Endothelial cell of umbilical vein (primary cell): Measurements from ENCODE around the gene CDCP1. TPM values are rescaled to one million over a fixed set of nuclear protein-coding genes. Genes with fewer than 3 reads are reported as not detected.

Source experiments
- BruUV-seq: library from RNA; stranded (reverse); fragments of 400-500 nt; replicated peaks from 2 replicates; lab custom pipeline; 2021; lab: Mats Ljungman, UMichigan
- CTCF ChIA-PET: fragments of 300-600, 350-600 bp; sonication (Branson Sonifier 250); formaldehyde crosslinking; loops from one replicate; lab custom pipeline; 2021; ENCODE audit warnings: antibody characterized with exemption, inconsistent platforms; lab: Charles Lee
- POLR2A ChIA-PET: fragments of 300-600, 350-600 bp; sonication (Branson Sonifier 250); formaldehyde crosslinking; loops from one replicate; lab custom pipeline; 2021; ENCODE audit warnings: antibody characterized with exemption, inconsistent platforms; lab: Charles Lee
- DNase-seq: peaks from one replicate; pipeline ENCODE4 v3.0.0-alpha.2; 2011; ENCODE audit warnings: low read depth, low spot score
- FAIRE-seq: peaks from 2 replicates; lab custom pipeline; 2011; peaks lifted over from hg19 to GRCh38; lab: Jason Lieb, UNC
- H2AFZ ChIP-seq: 2 replicates; pipeline ENCODE4 v1.6.0; 2012; ENCODE audit warnings: low read depth, low read length, control low read depth, inconsistent platforms
- H3K27ac ChIP-seq: 2 replicates; pipeline ENCODE4 v1.5.1; 2011; ENCODE audit warnings: low read depth, mild to moderate bottlenecking, control low read depth, low read length, moderate library complexity; ENCODE audit not compliant: insufficient read depth
- H3K27me3 ChIP-seq, 2 experiments: 2 replicates each; pipeline versions ENCODE4 v1.6.0 to v1.6.1; 2011; ENCODE audit warnings: low read length in 2 of 2, mixed read lengths in 1 of 2; ENCODE audit not compliant: control insufficient read depth in 2 of 2, insufficient read depth in 2 of 2
- H3K36me3 ChIP-seq, 2 experiments: 2 replicates in 1 of 2; 3 replicates in 1 of 2; pipeline ENCODE4 v1.5.1; 2011; ENCODE audit warnings: low read length in 2 of 2, mild to moderate bottlenecking in 1 of 2, moderate library complexity in 1 of 2; ENCODE audit not compliant: control insufficient read depth in 2 of 2, insufficient read depth in 2 of 2; ENCODE audit errors: extremely low read depth in 1 of 2
- H3K4me1 ChIP-seq: 3 replicates; pipeline ENCODE4 v1.5.1; 2011; ENCODE audit warnings: mild to moderate bottlenecking, low read length; ENCODE audit not compliant: control insufficient read depth, insufficient read depth; ENCODE audit errors: extremely low read depth
- H3K4me2 ChIP-seq: 2 replicates; pipeline ENCODE4 v1.6.1; 2011; ENCODE audit warnings: low read length, control low read depth, mixed read lengths; ENCODE audit not compliant: insufficient read depth
- H3K4me3 ChIP-seq, 3 experiments: fragments of 200-600 bp in 1 of 3; sonication (generic), shearing (Covaris generic) in 1 of 3; replicated peaks in 1 of 3; 2 replicates each; pipeline ENCODE4 v1.5.1; 2011 to 2016; ENCODE audit warnings: control low read depth in 3 of 3, low read length in 3 of 3, mild to moderate bottlenecking in 2 of 3, inconsistent platforms in 1 of 3, low read depth in 1 of 3, moderate library complexity in 1 of 3; ENCODE audit not compliant: insufficient read depth in 1 of 3
- H3K79me2 ChIP-seq: 2 replicates; pipeline ENCODE4 v1.6.0; 2012; ENCODE audit warnings: low read length, inconsistent platforms; ENCODE audit not compliant: control insufficient read depth, insufficient read depth
- H3K9ac ChIP-seq: replicated peaks from 2 replicates; pipeline ENCODE3; 2011; ENCODE audit warnings: low read length, control low read depth; ENCODE audit not compliant: insufficient read depth; ENCODE audit errors: extremely low read depth
- H3K9me1 ChIP-seq: replicated peaks from 3 replicates; pipeline ENCODE4 v1.6.0; 2011; ENCODE audit warnings: mild to moderate bottlenecking, low read length; ENCODE audit not compliant: control insufficient read depth, insufficient read depth; ENCODE audit errors: extremely low read depth
- H3K9me3 ChIP-seq: replicated peaks from 2 replicates; pipeline ENCODE4 v1.5.1; 2012; ENCODE audit warnings: low read length, inconsistent platforms; ENCODE audit not compliant: control insufficient read depth, insufficient read depth
- H4K20me1 ChIP-seq: replicated peaks from 2 replicates; pipeline ENCODE3; 2011; ENCODE audit warnings: mild to moderate bottlenecking, low read length; ENCODE audit not compliant: control insufficient read depth, insufficient read depth; ENCODE audit errors: extremely low read depth
- EZH2 ChIP-seq: IDR thresholded peaks from 2 replicates; pipeline ENCODE4 v1.6.1; 2012; ENCODE audit warnings: borderline replicate concordance, low read depth, mild to moderate bottlenecking, moderate library complexity, low read length, inconsistent platforms; ENCODE audit not compliant: severe bottlenecking
- FOS ChIP-seq: IDR thresholded peaks from 2 replicates; pipeline ENCODE4 v1.6.1; 2011; ENCODE audit warnings: mild to moderate bottlenecking, low read length, moderate library complexity, borderline replicate concordance; ENCODE audit not compliant: insufficient read depth
- GATA2 ChIP-seq: IDR thresholded peaks from 2 replicates; pipeline ENCODE4 v1.7.0; 2011; ENCODE audit warnings: low read depth, mild to moderate bottlenecking, moderate library complexity, mixed read lengths, low read length; ENCODE audit not compliant: insufficient read length, insufficient read depth
- JUN ChIP-seq: IDR thresholded peaks from 2 replicates; pipeline ENCODE4 v1.6.1; 2011; ENCODE audit warnings: borderline replicate concordance, low read depth; ENCODE audit not compliant: insufficient read length, insufficient read depth
- MYC ChIP-seq: IDR thresholded peaks from one replicate; pipeline ENCODE4 v1.6.1; 2011; ENCODE audit warnings: mild to moderate bottlenecking, low read depth, low read length
- POLR2A ChIP-seq: IDR thresholded peaks from 2 replicates; pipeline ENCODE4 v1.6.1; 2012; ENCODE audit warnings: low read depth, mild to moderate bottlenecking, control low read depth, low read length
- POLR2AphosphoS5 ChIP-seq: IDR thresholded peaks from 2 replicates; pipeline ENCODE4 v1.6.1; 2012; ENCODE audit warnings: low read depth, mild to moderate bottlenecking, control low read depth, low read length, moderate library complexity; ENCODE audit not compliant: insufficient read depth
- dilution Hi-C: fragments of 300-500 bp; cut with MboI; formaldehyde crosslinking; loops from one replicate; pipeline ENCODE4 v1.15.0; 2019; ENCODE audit warnings: low sequenced_read_pairs; ENCODE audit not compliant: extremely low pct_ligation_motif_present
- intact Hi-C: fragments of 100-400 bp; cut with micrococcal nuclease; formaldehyde crosslinking; loops from one replicate; pipeline ENCODE4 v1.10.0; 2022
- polyA plus RNA-seq, 4 experiments: library from polyadenylated mRNA; depleted of rRNA in 3 of 4; stranded (reverse) in 3 of 4; unstranded in 1 of 4; fragments of >200 nt; gene quantifications; 2 replicates each; pipeline versions ENCODE4 v1.2.1 to v1.2.3, GENCODE V29; 2011 to 2012; ENCODE audit warnings: missing spikeins in 1 of 4
- total RNA-seq: library from RNA; stranded (reverse); gene quantifications from 2 replicates; pipeline ENCODE4 v1.2.3, GENCODE V29; 2021
- TF ChIP-seq, protein P1 (sequence below), 2 donors: IDR thresholded peaks; 1 replicate in 1 of 2; 2 replicates in 1 of 2; pipeline ENCODE4 v1.5.1; 2011; ENCODE audit warnings: low read length in 2 of 2, mild to moderate bottlenecking in 2 of 2, moderate library complexity in 2 of 2, control low read depth in 1 of 2, inconsistent platforms in 1 of 2, low read depth in 1 of 2; ENCODE audit not compliant: insufficient read depth in 1 of 2; ENCODE audit errors: extremely low read depth in 1 of 2
- TF ChIP-seq, protein P2 (sequence below): IDR thresholded peaks from 2 replicates; pipeline ENCODE4 v1.6.1; 2011; ENCODE audit not compliant: insufficient read depth, insufficient read length

The CDCP1 gene
- total and polyA plus RNA-seq, 2 donors (not counting 3 experiments of a cell fraction or from before 2014, with no cell fraction given), result 0.01 to 0.22 TPM

DNA sequence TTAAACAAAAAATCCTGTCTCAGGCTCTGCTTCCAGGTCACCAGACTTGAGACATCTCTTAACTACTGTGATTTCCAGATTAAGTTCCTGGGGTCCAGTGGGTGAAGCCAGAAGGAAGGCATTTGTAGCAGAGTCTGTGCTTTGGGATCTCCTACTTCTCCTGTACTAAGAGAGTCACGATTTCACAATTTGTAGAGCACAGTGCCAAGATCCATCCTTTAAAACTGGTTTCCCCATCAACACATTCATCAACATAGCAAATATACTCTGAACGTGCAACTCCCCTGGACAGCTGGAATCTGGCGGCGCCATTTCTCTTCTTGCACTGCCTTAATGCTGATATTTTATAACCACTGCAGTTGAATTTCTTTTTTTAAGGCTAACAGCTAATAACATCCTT, 33.2 kb downstream of the CDCP1 start:
- TF ChIP-seq MYC (no peak), POLR2A (no peak), EZH2 (no peak), JUN (no peak), GATA2 (no peak), POLR2AphosphoS5 (no peak), FOS (no peak)
- TF ChIP-seq, protein P1, sequence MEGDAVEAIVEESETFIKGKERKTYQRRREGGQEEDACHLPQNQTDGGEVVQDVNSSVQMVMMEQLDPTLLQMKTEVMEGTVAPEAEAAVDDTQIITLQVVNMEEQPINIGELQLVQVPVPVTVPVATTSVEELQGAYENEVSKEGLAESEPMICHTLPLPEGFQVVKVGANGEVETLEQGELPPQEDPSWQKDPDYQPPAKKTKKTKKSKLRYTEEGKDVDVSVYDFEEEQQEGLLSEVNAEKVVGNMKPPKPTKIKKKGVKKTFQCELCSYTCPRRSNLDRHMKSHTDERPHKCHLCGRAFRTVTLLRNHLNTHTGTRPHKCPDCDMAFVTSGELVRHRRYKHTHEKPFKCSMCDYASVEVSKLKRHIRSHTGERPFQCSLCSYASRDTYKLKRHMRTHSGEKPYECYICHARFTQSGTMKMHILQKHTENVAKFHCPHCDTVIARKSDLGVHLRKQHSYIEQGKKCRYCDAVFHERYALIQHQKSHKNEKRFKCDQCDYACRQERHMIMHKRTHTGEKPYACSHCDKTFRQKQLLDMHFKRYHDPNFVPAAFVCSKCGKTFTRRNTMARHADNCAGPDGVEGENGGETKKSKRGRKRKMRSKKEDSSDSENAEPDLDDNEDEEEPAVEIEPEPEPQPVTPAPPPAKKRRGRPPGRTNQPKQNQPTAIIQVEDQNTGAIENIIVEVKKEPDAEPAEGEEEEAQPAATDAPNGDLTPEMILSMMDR (IDR thresholded peaks at IDR 0.05; ENCODE audit: extremely low read depth in 1 of 2, insufficient read depth in 1 of 2, low read depth in 1 of 2, low read length in 2 of 2), result no peak
- TF ChIP-seq, protein P2, sequence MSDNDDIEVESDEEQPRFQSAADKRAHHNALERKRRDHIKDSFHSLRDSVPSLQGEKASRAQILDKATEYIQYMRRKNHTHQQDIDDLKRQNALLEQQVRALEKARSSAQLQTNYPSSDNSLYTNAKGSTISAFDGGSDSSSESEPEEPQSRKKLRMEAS, result no peak
- Histone ChIP-seq H3K9ac (no peak overlapping the region), H3K79me2 (no peaks in the 10 kb centered on the region), H4K20me1 (no peaks in the 10 kb centered on the region), H3K9me3 (no peaks in the 10 kb centered on the region), H3K27ac (no peak overlapping the region), H3K36me3 (no peaks in the 10 kb centered on the region), H3K4me2 (no peak overlapping the region), H3K4me1 (no peaks in the 10 kb centered on the region), H2AFZ (no peak overlapping the region), H3K27me3 (peaks cover 0 to 2% of the 10 kb centered on the region in 2 experiments), H3K4me3 (no peak overlapping the region), H3K9me1 (no peaks in the 10 kb centered on the region)
- intact Hi-C loops, result no loop called here
- POLR2A ChIA-PET, result no interaction called here
- DNase-seq, result no peak
- dilution Hi-C loops, result no loop called here
- no peak for FAIRE-seq
- CTCF ChIA-PET, result interaction anchor here (0.6 to 1.5 kb wide), 3 partner anchors 73 to 120 kb away, joined by 3 read pairs; no protein-coding TSS in a partner anchor
- BruUV-seq, result no TSS peak
